Lower lobe of right lung (tissue), 2 donors: ENCODE data around the gene ARNT2. TPM values are rescaled to one million over a fixed set of nuclear protein-coding genes. Genes with fewer than 3 reads are reported as not detected.

ENCODE experiments used
- ATAC-seq, 2 donors: fragments of 200-7000 bp; cut with Tn5 transposase; one replicate each; pipeline ENCODE4 v1.9.1; 2020 to 2022; ENCODE audit warnings: mild to moderate bottlenecking in 2 of 2, moderate library complexity in 2 of 2
- DNase-seq: peaks from one replicate; pipeline ENCODE4 v3.0.0-alpha.2; 2020
- H3K27ac ChIP-seq: fragments of 200-600 bp; one replicate; pipeline ENCODE4 v1.8.0; 2022
- H3K27me3 ChIP-seq: fragments of 200-600 bp; one replicate; pipeline ENCODE4 v1.8.0; 2022; ENCODE audit warnings: low read depth
- H3K36me3 ChIP-seq: fragments of 200-600 bp; one replicate; pipeline ENCODE4 v1.8.0; 2022; ENCODE audit warnings: mild to moderate bottlenecking
- H3K4me1 ChIP-seq: fragments of 200-600 bp; one replicate; pipeline ENCODE4 v1.8.0; 2022
- H3K4me3 ChIP-seq: fragments of 200-600 bp; one replicate; pipeline ENCODE4 v1.8.0; 2022; ENCODE audit warnings: mild to moderate bottlenecking
- H3K9me3 ChIP-seq: fragments of 200-600 bp; one replicate; pipeline ENCODE4 v1.8.0; 2022
- CTCF ChIP-seq: fragments of 200-600 bp; IDR thresholded peaks from one replicate; pipeline ENCODE4 v1.8.0; 2022; ENCODE audit warnings: antibody characterized with exemption, mild to moderate bottlenecking
- intact Hi-C: fragments of 100-400 bp; cut with DNase I; formaldehyde crosslinking; loops from one replicate; pipeline ENCODE4 v1.11.0; 2022
- total RNA-seq: library from RNA; stranded (reverse); fragmentation: NEBNext Ultra II Directional; extraction: Animal tissue kit (Norgen Biotek cat#: 25700); gene quantifications from one replicate; pipeline ENCODE4 v1.2.1, GENCODE V29; 2021
- donor health status: DM: no; HTN: yes; CAD: no; lungs with severe emphysema.

ARNT2 gene
- total RNA-seq, 1 donor from 2014 or later, result 11.4 TPM

- intact Hi-C loops, result no loop called here
- peaks cover 15% of the 10 kb centered on the region for H3K27me3 ChIP-seq
- no peaks in the 10 kb centered on the region for H3K9me3 ChIP-seq
- peaks cover 4% of the 10 kb centered on the region for H3K4me1 ChIP-seq
- H3K27ac ChIP-seq, result no peak overlapping the region
- ATAC-seq, result no peak
- no peak overlapping the region for H3K4me3 ChIP-seq
- TF ChIP-seq CTCF, result no peak
- no peaks in the 10 kb centered on the region for H3K36me3 ChIP-seq
- DNase-seq, result no peak
These were observed 4.7 kb upstream of the ARNT2 start for GRCh38 chr15:80399508-80399907.

GRCh38 chr15:80401456-80401855 is 2.7 kb upstream of the ARNT2 start:
- H3K4me3 ChIP-seq, result no peak overlapping the region
- no peaks in the 10 kb centered on the region for H3K9me3 ChIP-seq
- no peak overlapping the region for H3K27ac ChIP-seq
- H3K36me3 ChIP-seq, result no peaks in the 10 kb centered on the region
- intact Hi-C loops, result no loop called here
- H3K27me3 ChIP-seq, result peaks cover 15% of the 10 kb centered on the region
- no peak for ATAC-seq
- no peak for DNase-seq
- no peak for TF ChIP-seq CTCF
- peaks cover 4% of the 10 kb centered on the region for H3K4me1 ChIP-seq

GRCh38 chr15:80402339-80402738 is 1.8 kb upstream of the ARNT2 start:
- no peak for TF ChIP-seq CTCF
- H3K27me3 ChIP-seq, result peaks cover 18% of the 10 kb centered on the region
- H3K4me1 ChIP-seq, result peaks cover 4% of the 10 kb centered on the region
- no peak for DNase-seq
- intact Hi-C loops, result no loop called here
- no peak overlapping the region for H3K4me3 ChIP-seq
- no peaks in the 10 kb centered on the region for H3K36me3 ChIP-seq
- H3K27ac ChIP-seq, result no peak overlapping the region
- ATAC-seq, result no peak
- no peaks in the 10 kb centered on the region for H3K9me3 ChIP-seq

- H3K4me1 ChIP-seq, result peaks cover 4% of the 10 kb centered on the region
- H3K27me3 ChIP-seq, result peaks cover 14% of the 10 kb centered on the region
- peak overlapping the region; percentile 41 for H3K27ac ChIP-seq
- no peaks in the 10 kb centered on the region for H3K36me3 ChIP-seq
- intact Hi-C loops, result no loop called here
- ATAC-seq (peak; percentile 75 to 76), DNase-seq (peak; percentile 51)
- no peak for TF ChIP-seq CTCF
- H3K4me3 ChIP-seq, result peak overlapping the region; percentile 53
- H3K9me3 ChIP-seq, result no peaks in the 10 kb centered on the region
These were observed 498 bp upstream of the ARNT2 start for GRCh38 chr15:80403712-80404056.

GRCh38 chr15:80404761-80405553 is 775 bp downstream of the ARNT2 start:
- H3K27me3 ChIP-seq, result peaks cover 14% of the 10 kb centered on the region
- peaks cover 4% of the 10 kb centered on the region for H3K4me1 ChIP-seq
- H3K4me3 ChIP-seq, result peak overlapping the region; percentile 53
- no peak overlapping the region for H3K27ac ChIP-seq
- no peak for TF ChIP-seq CTCF
- peak; percentile 29 to 35 for ATAC-seq
- no peaks in the 10 kb centered on the region for H3K36me3 ChIP-seq
- H3K9me3 ChIP-seq, result no peaks in the 10 kb centered on the region
- DNase-seq, result no peak
- intact Hi-C loops, result no loop called here
